Colon (tissue), 2 donors: ENCODE measurements around the gene NR3C1.

Experiments used
- FAIRE-seq: peaks from 2 replicates; lab custom pipeline; 2012; peaks lifted over from hg19 to GRCh38; lab: Jason Lieb, UNC
- donor health status: control.
- donor health status: control.

The NR3C1 gene

DNA sequence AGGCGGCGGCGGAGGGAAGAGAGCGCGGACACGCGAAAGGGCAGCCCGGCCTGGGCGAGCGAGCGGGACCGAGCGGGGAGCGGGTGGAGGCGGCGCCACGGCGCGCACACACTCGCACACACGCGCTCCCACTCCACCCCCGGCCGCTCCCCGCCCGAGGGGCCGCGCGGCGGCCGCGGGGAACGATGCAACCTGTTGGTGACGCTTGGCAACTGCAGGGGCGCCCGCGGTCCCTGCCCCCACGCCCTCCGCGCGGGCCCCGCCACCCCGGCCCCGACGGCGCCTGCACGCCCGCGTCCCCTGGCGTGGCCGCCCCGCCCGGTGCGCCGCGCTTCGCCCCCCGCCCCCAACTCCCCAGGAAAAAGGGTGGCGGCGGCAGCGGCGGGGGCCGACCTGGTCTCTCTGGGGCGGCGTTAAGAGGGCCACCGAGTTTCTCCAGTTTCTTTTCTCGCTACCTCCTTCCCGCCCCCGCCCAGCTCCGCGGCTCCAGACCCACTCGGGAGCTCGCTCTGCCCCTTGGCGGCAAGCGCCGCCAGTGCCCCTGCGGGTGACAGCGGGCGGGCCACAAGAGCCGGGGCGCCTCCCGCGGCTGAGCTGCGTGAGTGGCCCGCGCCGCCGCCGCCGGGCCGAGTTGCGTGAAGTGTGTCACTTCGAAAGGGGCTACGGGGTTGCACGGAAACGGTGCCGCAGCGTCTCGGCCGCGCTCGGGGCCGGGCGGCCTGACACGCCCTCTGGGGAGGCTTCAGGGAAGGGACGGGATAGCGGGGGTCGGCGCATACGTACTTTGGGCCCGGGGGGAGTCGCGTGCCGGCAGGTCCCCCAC, at the start of gene NR3C1:
Gene NR3C1, minus strand, starts transcription at position 94 of the 823 bp plus-strand sequence. CDS start 2,847 bp downstream, outside the sequence.
- FAIRE-seq: no peak

DNA sequence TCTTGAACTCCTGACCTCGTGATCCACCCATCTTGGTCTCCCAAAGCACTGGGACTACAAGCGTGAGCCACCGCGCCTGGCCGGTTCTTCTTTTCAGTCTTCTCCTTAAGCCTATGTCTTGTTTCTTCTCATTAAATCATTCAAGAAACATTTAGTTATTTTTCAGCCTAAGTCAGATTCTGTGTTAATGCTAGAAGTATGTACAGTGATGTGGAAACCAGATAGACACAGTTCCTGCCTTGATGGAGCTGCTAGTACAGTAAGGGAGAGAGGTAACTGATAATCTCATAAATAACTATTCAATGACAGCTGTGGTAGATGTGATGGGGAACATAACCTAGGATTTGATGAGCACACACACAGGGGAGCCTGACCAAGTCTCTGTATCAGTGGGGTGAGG, 46.3 kb upstream of the NR3C1 start:
- FAIRE-seq: no peak

DNA sequence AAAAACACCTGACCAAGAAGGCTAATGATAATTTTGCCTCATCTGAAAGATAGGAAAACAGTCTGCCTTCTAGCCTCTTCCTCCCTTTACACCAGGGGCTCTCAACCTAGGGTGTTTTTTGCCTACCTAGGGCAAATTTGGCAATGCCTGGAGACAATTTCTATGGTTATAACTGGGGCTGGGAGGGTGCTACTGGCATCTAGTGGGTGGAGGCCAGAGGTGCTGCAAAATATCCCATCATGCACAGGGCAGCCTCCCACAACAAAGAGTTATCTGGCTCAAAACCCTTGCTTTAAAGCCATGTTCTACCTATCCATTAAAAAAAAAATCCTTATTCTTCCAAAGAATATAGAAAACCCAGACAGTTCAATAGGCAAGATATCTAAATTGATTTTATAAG, 45.0 kb upstream of the NR3C1 start:
- no peak for FAIRE-seq

DNA sequence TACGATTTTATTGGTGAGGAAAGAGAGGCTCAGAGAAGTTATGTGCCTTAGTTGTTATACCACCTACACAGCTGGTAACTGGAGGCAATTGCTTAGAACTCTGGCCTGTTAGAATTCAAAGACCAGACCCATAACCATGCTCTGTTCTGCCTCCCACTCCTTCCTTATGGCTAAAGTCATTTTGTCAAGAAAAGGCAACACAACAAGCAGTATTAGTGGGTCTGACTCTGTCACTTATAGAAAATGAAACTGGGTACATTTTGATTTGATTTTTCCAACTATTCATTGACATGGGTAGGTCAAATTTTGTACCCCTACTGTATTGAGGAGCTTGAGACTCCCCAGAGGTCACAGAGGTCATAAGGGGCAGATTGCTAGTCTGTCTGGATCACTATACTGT, 44.5 kb upstream of the NR3C1 start:
- no peak for FAIRE-seq

DNA sequence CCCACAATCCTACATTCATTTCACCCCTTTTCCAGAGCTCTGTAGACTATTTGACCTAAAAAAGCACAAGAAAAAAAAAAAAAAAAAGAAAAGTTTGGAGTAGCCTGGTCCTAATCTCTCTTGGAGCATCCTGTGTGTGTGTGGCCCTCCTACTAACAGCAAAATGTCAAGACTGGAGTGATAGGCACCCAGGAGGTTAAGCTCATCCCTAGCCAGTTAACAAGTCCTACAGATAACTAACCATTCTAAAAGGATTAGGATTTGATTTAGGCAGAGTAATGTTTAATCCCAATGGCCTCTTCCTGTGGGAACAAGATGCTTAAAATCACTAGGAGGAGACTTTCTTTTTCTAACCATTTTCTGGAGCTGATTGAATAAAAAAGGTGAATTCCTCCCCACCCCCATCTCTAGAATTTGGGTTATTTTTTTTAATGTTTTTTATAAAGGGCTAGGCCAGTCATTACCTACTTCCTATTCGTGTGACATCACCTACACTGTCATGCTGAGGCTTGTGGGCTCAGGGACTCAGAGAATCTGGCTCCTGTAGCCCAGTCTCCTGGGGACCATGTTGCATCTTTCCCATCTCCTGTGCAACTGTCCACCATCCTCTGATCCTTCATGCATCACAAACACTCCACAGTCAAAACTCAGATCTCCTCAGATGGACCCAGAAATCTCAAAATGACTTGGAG, 43.2 kb upstream of the NR3C1 start:
- FAIRE-seq: no peak

DNA sequence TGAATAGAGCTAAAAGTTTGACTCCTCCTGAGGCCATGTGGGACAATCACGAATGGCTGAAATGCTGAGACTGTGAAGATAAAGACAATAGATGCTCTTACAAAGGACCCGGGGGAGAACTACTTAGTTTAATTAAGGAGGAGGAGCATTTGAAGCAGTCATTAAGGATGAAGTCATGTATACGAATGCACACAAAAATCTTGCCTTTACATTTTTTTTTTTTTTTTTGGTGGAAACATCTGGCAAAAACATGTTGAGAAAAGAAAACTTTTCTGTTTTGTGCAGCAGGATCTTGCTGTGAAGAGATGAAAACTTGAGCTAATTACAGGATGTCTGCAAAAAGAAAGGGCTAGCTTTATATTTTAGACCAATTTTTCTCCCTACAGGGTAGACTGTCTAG, 42.3 kb upstream of the NR3C1 start:
- FAIRE-seq: no peak

DNA sequence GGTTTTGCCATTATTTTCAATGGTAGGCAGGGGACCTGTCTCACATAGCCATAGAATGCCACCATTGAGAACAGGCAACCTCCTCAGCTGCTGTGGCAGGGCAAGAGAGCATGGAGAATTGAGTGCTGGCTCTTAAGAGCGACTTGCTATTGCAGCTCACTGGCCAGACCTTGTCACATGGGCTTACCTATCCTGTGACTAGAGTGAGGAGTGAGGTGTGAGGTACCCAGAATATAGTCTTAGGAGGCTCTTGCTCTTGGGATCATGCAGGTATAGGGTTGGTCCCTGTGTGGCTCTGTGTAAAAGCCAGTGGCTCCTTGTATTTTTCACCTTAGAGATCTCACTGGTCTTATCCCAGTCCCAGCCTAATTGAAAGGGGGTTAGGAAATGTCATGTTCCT, 39.8 kb upstream of the NR3C1 start:
- FAIRE-seq: no peak

DNA sequence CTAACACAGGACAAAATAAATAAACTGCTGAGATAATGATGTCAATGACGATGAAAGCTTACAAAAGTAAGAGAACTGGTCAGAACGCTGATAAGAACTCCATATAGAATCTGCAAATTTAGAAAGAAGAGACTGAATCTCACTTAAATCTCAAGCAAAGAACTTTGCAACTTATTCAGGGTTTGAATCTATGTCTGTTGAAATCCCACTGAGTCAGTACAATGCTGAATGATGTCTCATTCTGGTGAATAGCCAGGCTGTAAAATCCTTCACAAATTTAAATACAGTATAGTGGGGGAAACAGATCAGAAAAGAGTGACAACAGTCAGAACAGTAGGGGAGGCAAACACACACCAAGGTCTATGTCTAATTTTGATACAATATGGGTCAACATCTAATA, 38.9 kb upstream of the NR3C1 start:
- no peak for FAIRE-seq

DNA sequence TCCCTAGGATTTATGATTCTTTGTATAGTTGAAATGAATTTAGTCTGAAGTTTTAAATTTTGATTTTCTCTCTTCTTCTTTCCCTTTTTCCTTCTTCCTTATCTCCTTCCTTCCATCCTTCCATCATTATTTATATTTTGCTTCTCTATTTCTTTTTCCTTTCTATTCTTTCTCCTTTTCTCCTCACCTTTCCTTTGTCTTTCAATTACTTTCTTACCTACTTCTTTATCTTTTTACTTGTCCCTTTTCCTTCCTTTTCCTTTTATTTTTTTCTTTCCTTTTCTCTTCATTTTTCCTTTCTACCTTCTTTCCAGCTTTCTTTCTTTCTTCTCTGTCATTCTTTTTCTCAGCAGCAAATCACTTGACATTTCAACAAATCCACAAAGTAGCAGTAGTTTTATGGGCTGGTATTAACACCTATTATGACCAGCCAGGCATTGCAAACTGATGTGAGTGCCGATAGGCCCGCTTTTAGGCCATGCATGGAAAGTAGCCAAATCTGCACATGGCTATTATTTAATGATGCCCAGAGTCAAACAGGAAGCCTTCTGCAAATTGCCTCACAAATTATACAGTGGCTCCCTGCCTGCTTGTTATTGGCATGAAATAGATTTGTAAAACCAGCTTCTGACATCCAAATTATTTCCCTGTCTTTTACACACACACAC, 37.1 kb upstream of the NR3C1 start:
- FAIRE-seq: no peak

DNA sequence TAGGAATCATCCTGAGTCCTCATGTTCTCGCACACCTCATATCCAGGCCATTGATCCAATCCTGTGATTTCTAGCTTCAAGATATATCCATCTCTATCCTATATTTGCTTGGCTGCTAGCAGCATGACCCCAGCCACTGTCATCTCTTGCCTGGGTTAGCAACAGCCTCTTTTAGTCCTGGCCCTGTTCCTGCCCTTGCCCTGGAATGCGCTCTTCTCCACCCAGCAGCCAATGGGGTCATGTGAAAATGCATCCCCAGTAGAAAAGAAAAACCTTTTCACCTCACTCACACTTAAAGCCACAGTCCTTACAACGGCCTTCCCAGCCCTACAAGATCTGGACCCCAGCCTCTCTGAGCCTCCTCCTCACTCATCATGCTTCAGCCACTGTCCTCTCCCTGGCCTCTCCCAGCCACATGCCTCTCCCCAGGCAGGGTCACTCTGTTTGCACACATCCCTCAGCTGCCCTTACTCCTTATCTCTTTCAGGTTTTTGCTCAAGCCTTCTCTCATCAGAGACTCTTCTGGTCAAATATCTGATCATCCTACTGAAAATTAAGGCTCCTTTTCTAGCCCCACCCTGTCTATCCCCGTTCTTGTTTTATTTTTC, 34.3 kb upstream of the NR3C1 start:
- FAIRE-seq: no peak

DNA sequence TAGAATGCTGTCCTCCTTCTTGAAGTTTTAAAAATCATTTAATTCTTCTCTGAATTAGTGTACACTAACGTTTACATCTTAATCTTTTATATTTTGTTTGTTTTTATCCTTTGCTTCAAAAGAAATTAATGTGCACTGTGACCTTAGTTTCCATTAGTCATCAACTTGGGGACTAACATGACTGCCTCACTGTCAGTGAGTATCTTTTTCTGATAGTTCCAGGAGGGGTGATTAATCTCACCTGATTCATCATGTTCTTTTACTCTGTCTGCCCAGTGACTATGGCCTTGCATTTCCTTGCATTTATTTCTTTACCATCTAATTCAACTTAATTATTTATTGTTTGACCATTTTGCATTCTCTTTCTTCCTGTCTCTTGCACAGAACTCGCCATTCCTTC, 33.4 kb upstream of the NR3C1 start:
- no peak for FAIRE-seq

DNA sequence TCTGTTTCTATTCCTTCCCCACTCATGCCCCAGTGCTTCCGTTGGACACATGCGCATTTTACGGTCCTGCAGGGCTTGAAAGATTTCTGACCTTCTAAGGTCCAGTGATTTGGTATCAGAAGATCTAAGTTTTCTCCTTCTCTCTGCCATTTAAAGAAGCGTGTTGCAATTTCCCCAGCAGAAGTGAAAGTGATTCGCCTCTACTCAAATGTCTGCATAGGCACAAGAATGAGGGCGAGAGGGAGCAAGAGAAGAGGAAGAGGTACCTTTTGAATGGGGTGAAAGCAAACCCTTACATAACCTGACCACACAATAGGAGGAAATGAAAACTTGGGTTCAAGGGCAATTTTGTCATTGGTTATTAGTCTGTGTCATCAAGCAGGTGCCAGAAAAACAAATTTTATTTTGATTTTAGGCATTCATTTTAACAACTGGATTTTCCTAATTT, 31.7 kb upstream of the NR3C1 start:
- no peak for FAIRE-seq

DNA sequence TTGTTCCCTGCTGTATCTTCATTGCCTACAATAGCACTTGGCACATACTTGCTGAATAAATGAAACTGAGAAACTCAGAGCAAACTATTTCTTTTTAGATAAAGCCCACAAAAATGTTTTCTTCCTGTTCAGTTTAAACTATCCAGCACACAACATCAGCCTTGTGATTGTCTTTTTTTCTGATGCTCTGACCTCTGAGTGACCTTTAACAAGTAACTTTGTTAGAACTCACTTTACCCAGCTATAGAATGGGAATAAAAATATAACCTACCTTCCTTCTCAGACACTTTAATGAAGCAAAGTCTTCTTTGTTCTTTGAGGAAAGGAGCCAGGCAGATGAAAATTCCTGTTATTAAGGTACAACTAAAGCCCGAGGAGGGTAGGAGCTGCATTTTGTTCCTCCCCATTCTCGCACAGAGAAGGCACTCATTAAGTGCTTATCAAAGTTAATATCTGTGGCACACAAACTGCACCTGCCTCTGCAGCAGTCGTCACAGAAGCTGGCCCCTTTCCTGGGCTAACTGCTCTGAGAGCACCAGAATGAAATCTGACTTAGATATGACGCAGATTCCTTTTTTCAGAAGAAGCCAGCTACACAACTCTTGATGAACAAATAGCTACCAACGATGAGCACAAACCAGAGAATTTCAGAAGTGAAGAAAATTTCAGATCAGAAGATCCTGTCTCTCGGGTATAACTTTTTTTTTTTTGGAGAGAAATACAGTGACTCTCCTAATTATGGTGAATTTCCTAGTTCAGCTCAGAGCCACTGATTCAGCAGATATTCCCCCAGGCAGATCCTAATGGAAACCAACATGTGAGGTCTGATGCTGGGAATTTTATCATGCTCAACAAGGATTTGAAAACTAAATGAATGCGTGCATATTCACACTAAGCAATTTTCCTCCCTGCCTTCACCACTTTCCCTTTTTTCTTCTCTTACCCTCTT, 31.0 kb upstream of the NR3C1 start:
- no peak for FAIRE-seq

DNA sequence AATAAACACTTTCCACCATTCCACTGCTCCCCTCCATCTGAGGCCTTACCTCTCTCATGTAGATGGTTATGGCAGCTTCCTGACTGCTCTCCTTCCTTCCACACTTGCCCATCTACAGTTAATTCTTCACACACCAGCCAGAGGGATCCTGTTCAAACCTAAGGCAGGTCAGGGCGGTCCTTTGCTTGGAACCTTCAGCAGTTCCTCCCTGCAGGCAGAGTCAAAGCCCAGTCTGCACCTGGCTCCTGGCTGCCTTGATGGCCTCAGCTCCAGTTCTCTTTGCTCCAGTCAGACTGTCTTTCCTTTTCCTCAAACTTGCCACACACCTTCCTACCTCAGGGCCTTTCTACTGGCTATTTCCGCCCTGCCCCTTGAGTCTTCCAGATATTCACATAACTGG, 30.2 kb upstream of the NR3C1 start:
- FAIRE-seq: no peak

DNA sequence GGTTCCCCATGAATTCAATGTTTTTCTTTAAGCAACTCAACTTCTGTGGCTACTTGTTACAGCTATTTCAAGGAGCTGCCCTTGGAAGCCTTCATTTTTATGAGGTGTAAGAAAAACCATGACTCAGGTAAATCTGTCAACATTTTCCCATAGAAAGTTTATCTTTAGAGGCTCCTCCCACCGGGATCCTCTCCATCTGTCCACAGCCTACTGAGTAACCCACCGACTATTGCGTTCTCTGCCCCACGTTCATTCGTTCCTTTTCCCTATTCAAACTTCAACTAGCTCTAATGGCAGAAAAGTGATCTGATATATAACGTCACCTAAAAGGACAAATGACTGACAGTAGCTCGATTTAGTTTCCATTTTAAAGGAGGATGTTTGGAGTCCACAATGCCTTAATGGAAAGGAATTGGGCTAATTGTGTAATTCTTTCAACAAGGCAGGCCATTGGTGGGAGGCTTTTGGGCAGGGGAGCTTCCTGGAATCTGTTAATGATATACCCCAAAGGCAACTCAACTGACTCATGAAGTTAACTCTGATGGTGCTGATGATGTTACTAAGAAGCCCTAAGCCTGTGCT, 29.3 kb upstream of the NR3C1 start:
- FAIRE-seq: no peak

DNA sequence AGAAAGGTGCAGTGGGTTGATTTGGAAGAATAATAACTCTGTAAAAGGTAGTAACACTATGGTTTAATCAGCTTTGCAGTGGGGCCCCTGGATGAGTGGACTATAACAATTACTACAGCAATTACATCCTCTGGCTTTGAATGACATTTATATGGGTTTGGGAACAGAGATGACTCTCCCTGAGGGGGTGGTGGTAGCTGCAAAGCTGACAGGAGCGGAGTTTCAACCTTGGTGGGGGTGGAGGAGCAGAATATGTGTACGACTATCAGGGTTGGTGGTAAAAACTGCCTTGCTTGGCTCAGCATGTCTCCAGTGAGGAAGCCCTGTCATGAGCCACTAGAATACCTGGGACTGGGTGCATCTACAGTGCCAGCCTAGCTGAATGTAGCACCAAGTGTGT, 28.3 kb upstream of the NR3C1 start:
- no peak for FAIRE-seq

DNA sequence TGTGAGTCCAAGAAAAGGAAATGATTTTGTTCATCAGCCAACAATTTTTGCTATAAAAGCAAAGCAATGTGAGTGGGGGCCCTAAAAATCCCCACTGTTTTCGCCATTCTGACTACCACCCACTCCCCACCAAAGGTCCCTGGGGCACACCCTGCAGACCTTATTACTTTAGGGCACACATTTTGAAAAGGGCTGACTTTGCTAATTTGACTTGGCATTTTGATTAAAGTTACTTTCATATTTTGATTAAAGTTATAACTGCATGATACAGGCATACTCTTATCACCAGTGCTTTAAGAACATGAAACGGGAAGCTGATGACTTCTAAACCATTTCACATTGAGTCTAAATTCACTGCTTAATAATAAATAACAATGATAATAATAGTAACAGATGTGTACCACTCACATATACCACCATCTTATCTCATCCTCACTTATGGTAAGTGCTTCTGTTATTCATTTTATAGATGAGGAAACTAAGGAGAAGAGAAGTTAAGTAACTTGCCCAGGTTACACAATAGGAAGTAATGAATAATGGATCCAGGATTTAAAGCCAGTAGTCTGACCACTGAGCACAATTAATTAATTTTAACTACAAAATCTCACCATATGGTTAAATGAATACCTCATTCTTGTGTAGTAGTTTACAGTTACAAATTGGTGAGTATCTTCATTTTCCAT, 25.4 kb upstream of the NR3C1 start:
- FAIRE-seq: no peak

DNA sequence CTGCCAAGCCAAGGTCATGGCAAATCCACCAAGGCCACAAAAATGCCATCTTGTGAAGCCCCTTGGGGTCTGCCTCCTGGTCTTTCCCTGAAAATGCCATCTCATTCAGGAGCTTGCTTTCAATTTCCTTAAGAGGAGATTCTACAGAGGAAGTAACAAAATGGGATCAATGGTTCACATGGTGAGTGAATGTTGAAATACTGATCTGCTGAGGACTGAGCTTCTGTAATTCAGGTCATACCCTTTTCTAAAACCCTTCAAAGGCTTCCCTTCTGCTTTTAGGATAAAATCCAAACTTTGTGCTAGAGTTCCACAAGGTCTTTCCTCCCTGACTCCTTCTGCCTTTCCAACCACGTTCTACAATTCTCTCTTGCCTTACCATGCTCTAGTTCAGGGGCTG, 24.7 kb upstream of the NR3C1 start:
- no peak for FAIRE-seq

DNA sequence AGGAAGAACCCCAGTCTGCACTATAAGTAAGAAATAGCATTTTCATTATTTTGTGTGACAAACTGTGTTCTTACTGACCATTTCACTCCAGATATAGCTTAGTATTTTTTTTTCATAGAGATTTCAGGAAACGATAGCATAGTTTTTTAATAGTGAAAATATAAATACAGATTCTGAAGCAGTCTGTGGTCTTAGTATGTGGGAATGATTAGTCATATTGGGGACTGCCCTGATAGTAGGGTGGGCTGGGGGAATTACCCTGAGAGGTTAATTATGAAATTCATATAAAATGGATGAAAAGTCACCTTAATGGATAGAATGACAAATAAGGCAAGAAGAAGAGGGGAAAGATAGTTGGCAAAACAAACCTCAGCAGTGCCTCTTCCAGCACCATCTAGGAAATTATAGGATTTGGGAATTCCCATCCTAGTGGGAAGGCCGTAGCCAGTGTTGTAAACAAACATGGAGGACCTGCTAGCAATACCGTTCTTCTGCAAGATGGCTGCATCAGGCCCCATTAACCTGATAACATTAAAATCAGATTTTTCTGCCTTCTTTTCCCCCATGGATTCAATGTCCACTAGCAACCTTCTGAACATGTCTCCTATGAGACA, 23.7 kb upstream of the NR3C1 start:
- FAIRE-seq: no peak

DNA sequence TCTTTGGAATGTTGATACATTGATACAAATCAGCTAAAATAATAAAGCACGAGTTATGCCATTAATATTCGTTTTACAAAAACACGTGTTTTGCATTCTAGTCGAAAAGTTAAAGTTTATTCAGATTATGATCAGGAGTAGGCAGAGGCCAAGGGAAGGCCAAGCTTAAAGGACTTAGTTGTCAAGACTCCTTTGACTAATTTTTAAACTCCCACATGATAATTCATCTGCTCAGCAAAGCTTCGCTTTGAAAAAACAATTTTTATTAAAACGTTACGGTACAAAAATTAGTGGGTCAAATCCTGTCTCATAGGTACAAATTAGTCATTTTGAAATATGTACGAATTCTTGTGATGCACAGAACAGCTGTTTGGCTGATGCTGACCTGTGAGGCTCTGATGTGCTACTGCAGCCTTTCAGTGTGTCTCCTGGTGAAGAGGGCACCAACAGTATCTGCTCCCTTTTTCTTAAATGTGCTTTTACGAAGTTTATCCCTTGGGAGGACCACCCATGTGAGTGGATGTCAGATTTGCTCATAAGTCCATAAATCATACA, 23.0 kb upstream of the NR3C1 start:
- FAIRE-seq: no peak
